NAMALWA (cell line): ENCODE measurements around the gene SLC6A17.

Source experiments
- DNase-seq: peaks from one replicate; pipeline ENCODE4 v3.0.0-alpha.2; 2015; ENCODE audit warnings: low spot score

The SLC6A17 gene

GRCh38 chr1:110150330-110151174 lies at the start of gene SLC6A17:
SLC6A17 (plus strand) TSS chr1:110150494; CDS start chr1:110166930, 16,436 bp downstream.
- no peak for DNase-seq

DNA sequence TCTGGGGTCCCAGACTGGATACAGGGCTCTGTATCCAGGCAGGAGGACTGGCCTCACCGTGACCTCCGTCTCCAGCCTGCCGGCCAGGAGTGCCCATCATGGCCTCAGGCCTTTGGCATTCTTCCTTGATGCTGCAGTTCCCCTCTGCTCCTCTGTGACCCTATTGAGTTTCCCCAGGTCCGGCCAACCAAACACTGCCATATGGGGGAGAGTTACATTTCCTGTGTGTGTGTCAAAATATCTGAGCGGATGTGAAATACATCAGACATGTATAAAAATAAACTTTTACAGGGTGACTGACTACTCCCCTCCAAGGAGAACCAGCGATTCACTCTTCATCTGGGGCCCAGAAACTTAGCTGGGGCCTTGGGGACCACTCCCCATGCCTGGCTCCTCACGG lies 48.2 kb upstream of the SLC6A17 start:
- DNase-seq = peak; percentile 27

GRCh38 chr1:110106013-110106941 lies 44.0 kb upstream of the SLC6A17 start:
- DNase-seq = peak; percentile 83

- no peak for DNase-seq
Measured at GRCh38 chr1:110107867-110108469, 42.3 kb upstream of the SLC6A17 start.

- no peak for DNase-seq
Measured at GRCh38 chr1:110111081-110111480, 39.2 kb upstream of the SLC6A17 start.

DNA sequence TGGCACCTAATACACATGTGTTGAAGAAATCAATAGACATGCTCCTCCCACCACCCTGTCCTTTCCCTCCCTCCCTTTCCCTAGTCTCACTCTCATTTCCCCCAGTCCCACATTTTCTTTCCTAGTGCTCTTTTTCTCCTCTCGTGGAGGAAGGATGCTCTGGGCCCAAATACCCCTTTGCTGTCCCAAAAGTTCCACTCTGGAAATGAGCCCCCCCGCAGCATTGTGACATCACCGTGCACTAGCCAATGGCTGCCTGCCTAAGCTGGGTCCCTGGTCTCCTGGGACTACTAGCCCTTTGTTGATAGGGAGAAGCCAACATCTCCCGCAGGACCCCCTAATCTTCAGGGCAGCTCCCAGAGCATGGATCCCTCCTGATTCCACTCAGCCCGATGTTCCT lies 38.2 kb upstream of the SLC6A17 start, which contains the start of gene UBL4B:
UBL4B (plus strand) TSS at position 301 of the 400 bp plus-strand sequence; CDS start at position 393, 92 bp downstream.
- DNase-seq = no peak

GRCh38 chr1:110112656-110113055 lies 37.6 kb upstream of the SLC6A17 start:
- DNase-seq = no peak

DNA sequence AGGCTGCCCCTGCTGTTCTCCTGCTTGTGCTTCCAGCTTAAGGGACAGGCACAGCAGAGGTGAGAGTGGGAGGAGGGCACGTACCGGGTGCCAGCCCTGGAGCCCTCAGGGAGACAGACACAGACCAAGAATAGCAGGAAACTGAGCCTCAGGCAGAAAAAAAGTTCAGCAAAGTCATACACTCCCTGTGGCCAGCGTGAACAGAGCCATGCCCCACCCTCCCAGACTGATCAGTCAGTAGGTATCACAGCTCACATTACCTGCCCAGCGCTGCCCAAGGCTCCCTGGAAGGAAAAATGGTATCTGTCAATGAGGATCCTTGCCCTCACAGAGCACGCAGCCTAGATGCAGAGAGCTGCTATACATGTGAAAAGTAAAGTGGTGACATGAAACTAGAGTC lies 36.7 kb upstream of the SLC6A17 start:
- no peak for DNase-seq

DNA sequence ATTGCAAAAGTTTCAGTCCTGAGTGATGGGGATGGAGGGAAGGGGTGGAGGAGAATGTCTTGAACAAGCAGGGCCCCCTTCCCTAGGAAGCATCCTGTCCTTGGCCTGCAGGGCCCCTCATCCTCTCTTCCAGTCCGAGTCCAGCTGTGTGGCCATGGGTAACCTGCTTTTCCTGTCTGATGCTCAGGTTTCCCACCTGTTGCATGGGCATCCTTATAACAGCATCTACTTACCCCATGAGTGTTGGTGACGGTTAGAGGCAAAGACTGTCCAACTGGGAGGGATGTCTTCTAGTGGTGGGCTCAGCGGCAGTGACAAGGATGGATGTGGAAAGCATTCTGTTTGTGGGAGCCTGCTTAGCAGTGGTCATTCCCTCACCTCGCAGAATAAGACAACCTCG lies 36.1 kb upstream of the SLC6A17 start:
- no peak for DNase-seq

GRCh38 chr1:110114784-110115183 lies 35.5 kb upstream of the SLC6A17 start:
- DNase-seq = no peak

- no peak for DNase-seq
Measured at GRCh38 chr1:110118636-110119396, 31.5 kb upstream of the SLC6A17 start.

- DNase-seq = no peak
Measured at GRCh38 chr1:110119843-110120242, 30.5 kb upstream of the SLC6A17 start.

DNA sequence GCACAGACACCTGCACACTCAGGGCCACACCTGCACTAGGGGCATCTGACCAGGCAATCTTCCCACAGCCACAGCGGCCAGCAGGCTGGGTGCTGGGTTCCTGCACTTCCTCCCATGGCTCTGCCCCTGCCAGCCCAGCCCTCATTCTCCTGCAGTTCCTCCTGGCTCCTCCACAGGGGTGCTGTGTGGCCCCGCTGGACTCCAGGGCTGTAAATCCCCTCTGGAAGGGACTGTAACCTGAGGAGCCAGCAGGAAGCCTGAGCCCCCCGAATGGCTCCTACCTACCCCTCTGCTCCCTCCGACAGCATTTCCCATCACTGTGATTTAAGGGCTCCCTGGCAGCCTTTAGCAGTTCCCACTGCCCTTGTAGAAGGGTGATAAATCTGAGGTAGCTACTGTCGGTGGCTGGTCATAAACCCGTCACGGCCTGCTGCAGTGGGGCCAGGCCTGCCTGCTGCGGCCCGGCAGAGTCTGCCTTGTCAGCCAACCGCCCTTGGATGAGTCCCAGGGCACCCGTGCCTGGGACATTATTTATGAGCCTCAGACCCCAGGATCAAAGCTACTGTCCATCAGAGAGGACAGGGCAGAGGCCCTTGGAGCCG lies 29.2 kb upstream of the SLC6A17 start:
- no peak for DNase-seq

DNA sequence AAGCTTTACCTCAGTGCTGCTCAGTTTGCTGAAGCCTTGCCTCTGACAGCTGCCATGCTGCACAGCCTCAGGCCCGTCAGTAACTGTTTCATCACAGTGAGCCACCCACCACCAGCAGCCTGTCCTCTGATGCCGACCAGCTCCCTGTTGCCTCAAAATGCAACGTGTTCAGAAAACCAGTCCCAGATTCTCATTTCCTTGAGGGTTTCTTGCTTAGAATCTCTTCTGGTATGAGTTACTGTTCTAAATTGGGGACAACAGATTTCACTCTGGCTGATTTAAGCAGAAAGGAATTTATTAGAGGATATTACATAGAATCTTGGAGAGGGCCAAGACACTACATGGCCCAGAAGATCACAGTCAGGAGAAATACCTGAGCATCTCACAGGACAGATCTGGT lies 27.1 kb upstream of the SLC6A17 start:
- DNase-seq = no peak

GRCh38 chr1:110125810-110126209 lies 24.5 kb upstream of the SLC6A17 start:
- no peak for DNase-seq

DNA sequence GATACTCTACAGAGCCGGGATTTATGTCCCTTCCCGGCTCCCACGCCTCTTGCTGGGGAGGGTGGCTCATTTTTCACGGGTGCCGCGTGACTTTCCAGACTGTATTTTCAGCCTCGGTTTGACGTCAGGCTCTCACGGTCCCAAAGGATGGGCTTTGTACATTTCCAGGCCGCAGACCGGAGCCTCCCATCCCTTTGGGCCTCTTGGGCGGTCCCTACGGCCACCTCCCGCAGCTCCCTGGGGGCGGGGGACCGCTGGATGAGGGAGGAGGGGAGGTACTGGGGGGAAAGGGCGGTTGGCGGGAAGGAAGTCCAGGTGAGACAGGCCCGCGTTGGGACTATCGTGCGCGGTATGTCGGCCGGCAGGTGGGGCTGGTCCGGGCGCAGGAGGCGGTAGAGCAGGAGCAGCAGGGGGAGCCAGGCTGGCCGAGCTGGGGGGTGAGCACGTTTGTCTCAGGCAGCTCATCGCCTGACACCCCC lies 20.1 kb upstream of the SLC6A17 start:
- no peak for DNase-seq

GRCh38 chr1:110130989-110131388 lies 19.3 kb upstream of the SLC6A17 start:
- no peak for DNase-seq

DNA sequence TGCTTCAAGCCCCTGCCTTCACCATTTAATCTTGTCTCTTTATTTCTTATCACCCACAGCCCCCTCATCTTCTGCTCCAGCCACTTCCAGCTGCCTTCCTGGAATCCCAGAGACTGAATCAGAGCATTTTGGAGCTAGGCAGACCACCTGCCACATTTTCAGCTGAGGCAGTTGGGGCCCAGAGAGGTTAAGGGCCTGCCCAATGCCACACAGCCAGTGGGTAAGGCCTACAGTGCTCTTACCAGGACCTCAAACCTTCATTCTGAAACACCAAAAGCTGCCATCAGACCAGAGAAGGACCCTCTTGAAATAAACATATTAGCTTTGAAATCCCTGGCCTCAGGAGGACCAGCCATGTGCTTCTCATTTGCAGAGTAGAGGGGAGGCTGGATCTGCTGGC lies 17.6 kb upstream of the SLC6A17 start:
- DNase-seq = no peak

DNA sequence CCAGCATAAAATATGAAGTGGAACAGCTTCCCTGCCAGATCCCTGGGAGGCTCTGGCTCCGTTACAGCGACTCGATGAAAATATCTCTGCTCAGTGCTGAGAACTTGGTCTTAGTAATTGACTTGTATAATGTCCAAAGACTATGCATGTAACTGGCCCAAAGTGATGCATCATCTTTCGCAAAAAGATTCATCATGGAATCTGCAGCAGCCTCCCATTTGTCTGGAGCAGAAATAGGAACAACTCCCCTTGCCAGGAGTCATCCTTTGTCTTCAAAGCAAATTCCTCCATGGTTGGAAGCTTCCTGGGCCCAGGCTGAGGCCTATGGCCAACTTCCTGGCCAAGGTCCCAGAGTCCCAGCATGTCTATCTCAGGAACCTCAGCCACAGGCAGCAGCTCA lies 16.9 kb upstream of the SLC6A17 start:
- DNase-seq = no peak

GRCh38 chr1:110134050-110134595 lies 16.2 kb upstream of the SLC6A17 start:
- no peak for DNase-seq

DNA sequence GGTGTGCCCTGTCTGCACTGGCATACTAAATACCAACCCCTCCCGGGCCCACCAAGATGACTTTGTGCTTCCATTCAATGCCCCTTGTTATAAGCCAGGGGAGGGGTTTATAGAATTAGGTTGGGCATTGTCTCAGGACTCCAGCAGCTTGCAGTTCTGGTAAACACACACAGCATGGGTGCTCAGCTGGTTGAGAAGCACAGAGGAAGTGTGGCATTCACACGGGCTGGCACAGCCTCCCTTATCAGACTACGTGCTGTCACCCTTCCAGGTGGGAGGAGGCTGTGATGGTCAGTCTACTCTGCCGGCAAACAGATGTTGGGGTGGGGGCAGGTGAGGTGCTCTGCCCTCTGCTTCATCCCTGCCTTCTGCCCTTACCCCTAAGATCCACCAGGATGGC lies 15.0 kb upstream of the SLC6A17 start:
- DNase-seq = no peak
